Measurements from ENCODE around the gene CFLAR.
A peak's percentile ranks its signal among the peaks of the same experiment; 100 is the strongest.

CFLAR gene

GRCh38 chr2:201116115-201116958, at the start of gene CFLAR:
Gene CFLAR, plus strand, starts transcription at chr2:201116164. Its CDS starts 13,702 bp downstream, at chr2:201129866.
- no peaks in the 10 kb centered on the region for H3K27me3 Mint-ChIP-seq
- H3K36me3 Mint-ChIP-seq (ENCODE audit: low read depth) = peaks cover 13% of the 10 kb centered on the region
- H3K27ac Mint-ChIP-seq = peak within 1 kb of the TSS; percentile 99
- no peaks in the 10 kb centered on the region for H3K9me3 Mint-ChIP-seq
- peaks cover 42% of the 10 kb centered on the region for H3K4me1 Mint-ChIP-seq (ENCODE audit: low read depth)
- peak within 1 kb of the TSS; percentile 99 for H3K4me3 Mint-ChIP-seq

- peaks cover 11% of the 10 kb centered on the region for H3K36me3 Mint-ChIP-seq (ENCODE audit: low read depth)
- H3K4me1 Mint-ChIP-seq (ENCODE audit: low read depth) = peaks cover 74% of the 10 kb centered on the region
- H3K27ac Mint-ChIP-seq = peak overlapping the region; percentile 91
Observed at GRCh38 chr2:201070948-201071478, 45.0 kb upstream of the CFLAR start.

GRCh38 chr2:201071479-201072200, 44.3 kb upstream of the CFLAR start, which contains the start of the genes HYCC2 and NDUFB3:
Gene HYCC2, minus strand, starts transcription at chr2:201071671. Its CDS starts 47,662 bp downstream, at chr2:201024009.
Gene NDUFB3, plus strand, starts transcription at chr2:201072001. Its CDS starts 6,882 bp downstream, at chr2:201078883.
- peaks cover 71% of the 10 kb centered on the region for H3K4me1 Mint-ChIP-seq (ENCODE audit: low read depth)
- peak within 1 kb of the TSS; percentile 96 for H3K4me3 Mint-ChIP-seq
- peaks cover 11% of the 10 kb centered on the region for H3K36me3 Mint-ChIP-seq (ENCODE audit: low read depth)
- no peaks in the 10 kb centered on the region for H3K9me3 Mint-ChIP-seq
- H3K27me3 Mint-ChIP-seq = no peaks in the 10 kb centered on the region
- H3K27ac Mint-ChIP-seq = peak within 1 kb of the TSS; percentile 91

More at GRCh38 chr2:201070948-201071478, 45.0 kb upstream of the CFLAR start:
- Mint-ChIP-seq H3K27me3 (no peaks in the 10 kb centered on the region), H3K9me3 (no peaks in the 10 kb centered on the region), H3K4me3 (peak overlapping the region; percentile 96)

- H3K27me3 Mint-ChIP-seq = no peaks in the 10 kb centered on the region
- peak overlapping the region; percentile 91 for H3K27ac Mint-ChIP-seq
- H3K4me3 Mint-ChIP-seq = peak overlapping the region; percentile 96
- H3K9me3 Mint-ChIP-seq = no peaks in the 10 kb centered on the region
- H3K36me3 Mint-ChIP-seq (ENCODE audit: low read depth) = peaks cover 11% of the 10 kb centered on the region
- H3K4me1 Mint-ChIP-seq (ENCODE audit: low read depth) = peaks cover 66% of the 10 kb centered on the region
Observed at GRCh38 chr2:201072201-201072530, 43.8 kb upstream of the CFLAR start.

GRCh38 chr2:201073071-201073470, 42.9 kb upstream of the CFLAR start:
- peak overlapping the region; percentile 96 for H3K4me3 Mint-ChIP-seq
- peaks cover 11% of the 10 kb centered on the region for H3K36me3 Mint-ChIP-seq (ENCODE audit: low read depth)
- H3K27me3 Mint-ChIP-seq = no peaks in the 10 kb centered on the region
- H3K9me3 Mint-ChIP-seq = no peaks in the 10 kb centered on the region
- peak overlapping the region; percentile 38 for H3K27ac Mint-ChIP-seq
- peaks cover 59% of the 10 kb centered on the region for H3K4me1 Mint-ChIP-seq (ENCODE audit: low read depth)

GRCh38 chr2:201074996-201075395, 41.0 kb upstream of the CFLAR start:
- Mint-ChIP-seq H3K27ac (no peak overlapping the region), H3K9me3 (no peaks in the 10 kb centered on the region), H3K36me3 (ENCODE audit: low read depth) (peaks cover 18% of the 10 kb centered on the region), H3K4me3 (no peak overlapping the region), H3K4me1 (ENCODE audit: low read depth) (peaks cover 41% of the 10 kb centered on the region), H3K27me3 (no peaks in the 10 kb centered on the region)

GRCh38 chr2:201084863-201085262, 31.1 kb upstream of the CFLAR start:
- Mint-ChIP-seq H3K36me3 (ENCODE audit: low read depth) (peaks cover 54% of the 10 kb centered on the region), H3K4me1 (ENCODE audit: low read depth) (peaks cover 8% of the 10 kb centered on the region), H3K27me3 (no peaks in the 10 kb centered on the region), H3K9me3 (no peaks in the 10 kb centered on the region), H3K27ac (peak overlapping the region; percentile 18), H3K4me3 (no peak overlapping the region)

GRCh38 chr2:201090574-201090973, 25.4 kb upstream of the CFLAR start:
- no peaks in the 10 kb centered on the region for H3K4me1 Mint-ChIP-seq (ENCODE audit: low read depth)
- peaks cover 33% of the 10 kb centered on the region for H3K36me3 Mint-ChIP-seq (ENCODE audit: low read depth)
- H3K27ac Mint-ChIP-seq = no peak overlapping the region
- H3K9me3 Mint-ChIP-seq = no peaks in the 10 kb centered on the region
- H3K27me3 Mint-ChIP-seq = no peaks in the 10 kb centered on the region
- no peak overlapping the region for H3K4me3 Mint-ChIP-seq

GRCh38 chr2:201093573-201093972, 22.4 kb upstream of the CFLAR start:
- H3K27me3 Mint-ChIP-seq = no peaks in the 10 kb centered on the region
- H3K36me3 Mint-ChIP-seq (ENCODE audit: low read depth) = peaks cover 10% of the 10 kb centered on the region
- H3K27ac Mint-ChIP-seq = no peak overlapping the region
- H3K4me1 Mint-ChIP-seq (ENCODE audit: low read depth) = no peaks in the 10 kb centered on the region
- no peak overlapping the region for H3K4me3 Mint-ChIP-seq
- no peaks in the 10 kb centered on the region for H3K9me3 Mint-ChIP-seq

- Mint-ChIP-seq H3K27ac (no peak overlapping the region), H3K36me3 (ENCODE audit: low read depth) (no peaks in the 10 kb centered on the region), H3K4me3 (no peak overlapping the region), H3K9me3 (no peaks in the 10 kb centered on the region), H3K27me3 (no peaks in the 10 kb centered on the region), H3K4me1 (ENCODE audit: low read depth) (no peaks in the 10 kb centered on the region)
Observed at GRCh38 chr2:201100497-201100896, 15.5 kb upstream of the CFLAR start.

- H3K36me3 Mint-ChIP-seq (ENCODE audit: low read depth) = peaks cover 5% of the 10 kb centered on the region
- H3K27me3 Mint-ChIP-seq = no peaks in the 10 kb centered on the region
- H3K9me3 Mint-ChIP-seq = peaks cover 3% of the 10 kb centered on the region
- H3K27ac Mint-ChIP-seq = no peak overlapping the region
- no peaks in the 10 kb centered on the region for H3K4me1 Mint-ChIP-seq (ENCODE audit: low read depth)
- H3K4me3 Mint-ChIP-seq = no peak overlapping the region
Observed at GRCh38 chr2:201105759-201106158, 10.2 kb upstream of the CFLAR start.

- Mint-ChIP-seq H3K4me1 (ENCODE audit: low read depth) (no peaks in the 10 kb centered on the region), H3K27me3 (no peaks in the 10 kb centered on the region), H3K4me3 (no peak overlapping the region), H3K27ac (no peak overlapping the region), H3K9me3 (peaks cover 3% of the 10 kb centered on the region), H3K36me3 (ENCODE audit: low read depth) (peaks cover 5% of the 10 kb centered on the region)
Observed at GRCh38 chr2:201107624-201108023, 8.3 kb upstream of the CFLAR start.

- Mint-ChIP-seq H3K9me3 (peaks cover 3% of the 10 kb centered on the region), H3K27ac (no peak overlapping the region), H3K27me3 (no peaks in the 10 kb centered on the region), H3K4me3 (no peak overlapping the region), H3K4me1 (ENCODE audit: low read depth) (peaks cover 1% of the 10 kb centered on the region), H3K36me3 (ENCODE audit: low read depth) (peaks cover 5% of the 10 kb centered on the region)
Observed at GRCh38 chr2:201108341-201108740, 7.6 kb upstream of the CFLAR start.

GRCh38 chr2:201109186-201109585, 6.8 kb upstream of the CFLAR start:
- Mint-ChIP-seq H3K9me3 (peaks cover 3% of the 10 kb centered on the region), H3K36me3 (ENCODE audit: low read depth) (peaks cover 5% of the 10 kb centered on the region), H3K4me3 (no peak overlapping the region), H3K27me3 (no peaks in the 10 kb centered on the region), H3K27ac (no peak overlapping the region), H3K4me1 (ENCODE audit: low read depth) (peaks cover 6% of the 10 kb centered on the region)

- Mint-ChIP-seq H3K4me1 (ENCODE audit: low read depth) (peaks cover 19% of the 10 kb centered on the region), H3K36me3 (ENCODE audit: low read depth) (peaks cover 5% of the 10 kb centered on the region), H3K4me3 (no peak overlapping the region), H3K27me3 (no peaks in the 10 kb centered on the region), H3K9me3 (peaks cover 3% of the 10 kb centered on the region), H3K27ac (no peak overlapping the region)
Observed at GRCh38 chr2:201110615-201111014, 5.3 kb upstream of the CFLAR start.
